ENCODE data around the gene NAP1L4. TPM values are rescaled to one million over a fixed set of nuclear protein-coding genes. Genes with fewer than 3 reads are reported as not detected.
A peak's percentile ranks its signal among the peaks of the same experiment; 100 is the strongest.

The NAP1L4 gene
- total RNA-seq, 1 donor: 121 TPM

DNA sequence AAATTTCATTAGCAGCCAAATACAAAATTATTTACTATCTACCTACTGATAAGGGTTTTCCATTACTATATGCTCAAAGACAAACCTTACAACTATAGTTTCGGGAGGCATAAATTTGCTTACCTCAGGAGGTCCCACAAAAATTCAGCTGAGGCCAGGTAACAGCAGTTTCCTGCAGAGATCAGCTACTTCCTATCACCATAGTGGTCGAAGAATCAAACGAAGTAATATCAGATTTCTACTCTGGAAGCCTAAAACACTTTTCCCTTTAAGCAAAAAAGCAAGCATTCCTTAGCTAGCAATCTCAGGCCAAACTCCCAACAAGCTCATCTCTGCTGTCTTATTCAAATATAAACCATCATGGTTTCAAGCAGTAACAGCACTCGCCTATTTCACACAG lies 3.1 kb downstream of the NAP1L4 start:
- TF ChIP-seq, protein P1, sequence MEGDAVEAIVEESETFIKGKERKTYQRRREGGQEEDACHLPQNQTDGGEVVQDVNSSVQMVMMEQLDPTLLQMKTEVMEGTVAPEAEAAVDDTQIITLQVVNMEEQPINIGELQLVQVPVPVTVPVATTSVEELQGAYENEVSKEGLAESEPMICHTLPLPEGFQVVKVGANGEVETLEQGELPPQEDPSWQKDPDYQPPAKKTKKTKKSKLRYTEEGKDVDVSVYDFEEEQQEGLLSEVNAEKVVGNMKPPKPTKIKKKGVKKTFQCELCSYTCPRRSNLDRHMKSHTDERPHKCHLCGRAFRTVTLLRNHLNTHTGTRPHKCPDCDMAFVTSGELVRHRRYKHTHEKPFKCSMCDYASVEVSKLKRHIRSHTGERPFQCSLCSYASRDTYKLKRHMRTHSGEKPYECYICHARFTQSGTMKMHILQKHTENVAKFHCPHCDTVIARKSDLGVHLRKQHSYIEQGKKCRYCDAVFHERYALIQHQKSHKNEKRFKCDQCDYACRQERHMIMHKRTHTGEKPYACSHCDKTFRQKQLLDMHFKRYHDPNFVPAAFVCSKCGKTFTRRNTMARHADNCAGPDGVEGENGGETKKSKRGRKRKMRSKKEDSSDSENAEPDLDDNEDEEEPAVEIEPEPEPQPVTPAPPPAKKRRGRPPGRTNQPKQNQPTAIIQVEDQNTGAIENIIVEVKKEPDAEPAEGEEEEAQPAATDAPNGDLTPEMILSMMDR (IDR thresholded peaks at IDR 0.05; ENCODE audit: insufficient read depth, low read depth, low read length): no peak
- DNase-seq (ENCODE audit: low read depth): peak; percentile 36
- peak overlapping the region; percentile 78 for H3K4me3 ChIP-seq (ENCODE audit: low read depth, low read length)

DNA sequence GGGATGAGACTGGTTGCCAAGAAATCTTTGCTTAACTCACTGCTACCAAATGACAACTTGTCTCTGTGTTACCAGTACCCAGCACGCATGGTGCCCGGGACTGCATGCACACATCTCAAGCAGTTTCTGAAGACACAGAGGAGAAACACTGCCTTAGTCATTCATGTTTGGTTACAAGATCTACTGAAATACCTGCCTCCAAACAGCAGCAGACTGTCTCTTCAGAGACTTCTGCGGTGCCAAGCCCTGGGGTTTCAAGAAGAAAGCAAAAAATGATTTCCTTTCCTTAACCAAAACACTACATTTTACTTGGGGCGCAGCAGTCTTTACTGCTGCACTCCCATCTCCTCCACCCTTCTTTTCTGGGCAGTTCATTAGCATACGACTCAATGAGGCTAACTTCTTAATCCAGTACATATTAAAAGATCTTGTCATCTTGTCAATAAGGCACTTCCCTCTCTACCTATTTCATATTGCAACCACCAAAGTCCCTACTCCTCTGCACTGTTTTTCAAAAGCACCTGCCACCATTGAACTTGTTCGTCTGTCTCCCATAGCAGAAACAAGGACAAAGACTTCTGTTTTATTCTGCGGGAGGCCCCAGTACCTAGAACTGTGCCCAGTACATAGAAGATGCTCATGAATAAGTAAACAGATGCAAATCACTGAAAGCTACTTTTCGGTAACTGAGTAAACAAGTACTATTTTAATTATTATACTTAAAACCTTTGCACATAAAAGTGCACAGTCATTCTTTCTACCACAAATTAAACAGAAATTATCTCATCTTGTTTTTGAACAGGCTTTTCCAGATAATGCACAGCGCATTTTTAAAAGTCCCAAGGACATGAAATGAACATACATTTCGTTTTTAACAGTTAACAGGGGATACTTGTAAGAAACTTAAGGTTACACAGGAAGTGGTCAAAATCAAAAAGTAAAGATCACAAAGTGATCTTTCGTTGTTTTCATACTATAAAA lies 4.0 kb downstream of the NAP1L4 start:
- peak overlapping the region; percentile 78 for H3K4me3 ChIP-seq (ENCODE audit: low read depth, low read length)
- TF ChIP-seq, protein P1 (IDR thresholded peaks at IDR 0.05; ENCODE audit: insufficient read depth, low read depth, low read length): no peak
- DNase-seq (ENCODE audit: low read depth): peak; percentile 25

DNA sequence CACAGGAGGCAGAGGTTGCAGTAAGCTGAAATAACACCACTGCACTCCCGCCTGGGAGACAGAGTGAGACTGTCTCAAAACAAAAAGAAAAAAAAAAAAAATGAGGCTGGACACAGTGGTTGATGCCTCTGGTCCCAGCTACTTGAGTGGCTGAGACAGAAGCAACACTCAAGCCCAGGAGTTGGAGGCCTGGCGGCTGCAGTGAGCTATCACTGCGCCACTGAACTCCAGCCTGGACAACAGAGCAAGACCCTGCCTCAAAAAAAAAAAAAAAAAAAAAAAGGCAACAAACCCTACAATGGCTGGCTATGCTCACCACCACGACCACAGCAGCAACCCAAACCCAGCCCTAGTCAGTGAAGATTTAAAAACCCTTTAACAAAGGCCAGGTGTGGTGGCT lies 8.2 kb downstream of the NAP1L4 start:
- no peak overlapping the region for H3K4me3 ChIP-seq (ENCODE audit: low read depth, low read length)
- no peak for DNase-seq (ENCODE audit: low read depth)
- TF ChIP-seq, protein P1 (IDR thresholded peaks at IDR 0.05; ENCODE audit: insufficient read depth, low read depth, low read length): no peak

GRCh38 chr11:2982214-2982613 lies 9.9 kb downstream of the NAP1L4 start:
- TF ChIP-seq, protein P1 (IDR thresholded peaks at IDR 0.05; ENCODE audit: insufficient read depth, low read depth, low read length): no peak
- peak; percentile 16 for DNase-seq (ENCODE audit: low read depth)
- no peak overlapping the region for H3K4me3 ChIP-seq (ENCODE audit: low read depth, low read length)

GRCh38 chr11:2981130-2981529 lies 11.0 kb downstream of the NAP1L4 start:
- H3K4me3 ChIP-seq (ENCODE audit: low read depth, low read length): no peak overlapping the region
- TF ChIP-seq, protein P1 (IDR thresholded peaks at IDR 0.05; ENCODE audit: insufficient read depth, low read depth, low read length): no peak
- no peak for DNase-seq (ENCODE audit: low read depth)

DNA sequence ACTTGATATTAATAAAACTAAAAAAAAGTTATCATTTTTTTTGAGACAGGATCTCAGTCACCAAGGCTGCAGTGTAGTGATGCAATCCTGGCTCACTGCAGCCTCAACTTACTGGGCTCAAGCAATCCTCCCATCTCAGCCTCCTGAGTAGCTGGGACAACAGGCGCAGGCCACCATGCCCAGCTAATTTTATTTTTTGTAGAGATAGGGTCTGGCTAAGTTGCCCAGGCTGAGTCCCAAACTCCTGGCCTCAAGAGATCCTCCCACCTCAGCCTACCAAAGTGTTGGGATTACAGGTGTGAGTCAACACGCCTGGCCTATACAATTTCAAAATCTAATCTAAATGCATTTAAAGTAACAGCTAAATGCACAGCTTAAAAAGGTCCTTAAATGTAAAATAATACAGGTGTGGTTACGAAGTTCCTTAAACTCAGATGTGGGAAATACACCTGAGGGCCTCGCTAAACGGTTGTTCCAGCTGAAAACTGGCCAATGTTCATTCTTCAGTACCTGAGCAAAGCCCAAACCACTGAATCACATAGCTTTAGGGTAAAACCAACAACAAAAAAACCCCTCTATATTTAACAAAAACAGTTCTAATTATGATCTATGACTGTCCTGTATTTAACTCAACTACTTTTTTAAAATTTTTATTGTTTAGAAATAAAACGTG lies 11.8 kb downstream of the NAP1L4 start:
- no peak for DNase-seq (ENCODE audit: low read depth)
- TF ChIP-seq, protein P1 (IDR thresholded peaks at IDR 0.05; ENCODE audit: insufficient read depth, low read depth, low read length): no peak
- H3K4me3 ChIP-seq (ENCODE audit: low read depth, low read length): no peak overlapping the region

Data from fibroblast of villous mesenchyme (primary cell).